Panc1 (cell line): ENCODE results near the gene IGFBP4. TPM values are rescaled to one million over a fixed set of nuclear protein-coding genes. Genes with fewer than 3 reads are reported as not detected.

Experiments used
- ATAC-seq: fragments of 200-7000 bp; cut with Tn5 transposase; 2 replicates; pipeline ENCODE4 v1.9.1; 2020; ENCODE audit warnings: mild to moderate bottlenecking, moderate library complexity
- BruUV-seq: library from RNA; stranded (reverse); fragments of 400-500 nt; replicated peaks from 2 replicates; lab custom pipeline; 2021; lab: Mats Ljungman, UMichigan
- CTCF ChIA-PET: fragments of 300-600 bp; sonication (Branson Sonifier 250); formaldehyde crosslinking; loops from one replicate; lab custom pipeline; 2022; ENCODE audit warnings: antibody characterized with exemption; lab: Charles Lee
- POLR2A ChIA-PET: fragments of 300-600 bp; sonication (Branson Sonifier 250); formaldehyde crosslinking; loops from one replicate; lab custom pipeline; 2022; ENCODE audit warnings: antibody characterized with exemption; lab: Charles Lee
- DNase-seq: peaks from one replicate; pipeline ENCODE4 v3.0.0-alpha.2; 2010; ENCODE audit warnings: low read depth, low spot score
- H3K27ac ChIP-seq: 2 replicates; pipeline ENCODE4 v1.5.1; 2011; ENCODE audit warnings: mild to moderate bottlenecking, low read length, inconsistent platforms
- H3K27me3 ChIP-seq: fragments of 200-500 bp; sonication (Bioruptor generic); 2 replicates; pipeline ENCODE4 v1.6.0; 2014; ENCODE audit warnings: low read length, inconsistent platforms; ENCODE audit not compliant: control insufficient read depth, insufficient read depth
- H3K36me3 ChIP-seq: fragments of 200-500 bp; sonication (Bioruptor generic); 2 replicates; pipeline ENCODE4 v1.5.1; 2014; ENCODE audit warnings: inconsistent platforms, mild to moderate bottlenecking, low read length, moderate library complexity; ENCODE audit not compliant: control insufficient read depth, insufficient read depth
- H3K4me1 ChIP-seq: 2 replicates; pipeline ENCODE4 v1.5.1; 2011; ENCODE audit warnings: inconsistent platforms, mild to moderate bottlenecking, low read length, moderate library complexity; ENCODE audit not compliant: control insufficient read depth, insufficient read depth
- H3K4me3 ChIP-seq, 2 experiments: 2 replicates each; pipeline ENCODE4 v1.5.1; 2011 to 2012; ENCODE audit warnings: low read depth in 2 of 2, low read length in 2 of 2, mild to moderate bottlenecking in 2 of 2, inconsistent platforms in 1 of 2, moderate library complexity in 1 of 2
- H3K9me3 ChIP-seq: fragments of 200-500 bp; sonication (Bioruptor generic); 2 replicates; pipeline ENCODE4 v1.5.1; 2014; ENCODE audit warnings: low read depth, mild to moderate bottlenecking, inconsistent platforms, low read length, moderate library complexity; ENCODE audit not compliant: control insufficient read depth, insufficient read depth
- CTCF ChIP-seq: fragments of 450-650 bp; IDR thresholded peaks from 2 replicates; pipeline ENCODE4 v1.5.1; 2017; ENCODE audit warnings: mild to moderate bottlenecking
- POLR2AphosphoS5 ChIP-seq: IDR thresholded peaks from 2 replicates; pipeline ENCODE4 v1.6.1; 2012; ENCODE audit warnings: mild to moderate bottlenecking, low read depth, low read length, moderate library complexity
- REST ChIP-seq, 2 experiments: IDR thresholded peaks; 2 replicates each; pipeline ENCODE4 v1.6.1; 2011 to 2012; ENCODE audit warnings: low read depth in 2 of 2, control low read depth in 1 of 2, low read length in 1 of 2, mild to moderate bottlenecking in 1 of 2, moderate library complexity in 1 of 2; ENCODE audit not compliant: insufficient read depth in 1 of 2
- SIN3A ChIP-seq: IDR thresholded peaks from 2 replicates; pipeline ENCODE4 v1.6.1; 2012; ENCODE audit warnings: low read depth, mild to moderate bottlenecking, low read length, moderate library complexity, borderline replicate concordance; ENCODE audit not compliant: insufficient read depth
- TCF7L2 ChIP-seq: IDR thresholded peaks from 2 replicates; pipeline ENCODE4 v1.6.1; 2011; ENCODE audit warnings: mild to moderate bottlenecking, low read depth, low read length, inconsistent platforms
- in situ Hi-C: cut with HindIII; loops from 2 replicates; pipeline ENCODE4 v1.10.0; 2016; ENCODE audit warnings: low sequenced_read_pairs, low pct_unique_long_range_greater_than_20kb
- intact Hi-C: fragments of 100-400 bp; cut with micrococcal nuclease; formaldehyde crosslinking; loops from one replicate; pipeline ENCODE4 v1.10.0; 2022; ENCODE audit not compliant: unreplicated experiment
- total RNA-seq: library from RNA; stranded (reverse); gene quantifications from one replicate; pipeline ENCODE4 v1.2.1, GENCODE V29; 2021; ENCODE audit not compliant: unreplicated experiment

IGFBP4 gene
- total RNA-seq, 1 experiment from 2014 or later: 27.1 TPM

- no peak for TF ChIP-seq REST (IDR thresholded peaks at IDR 0.05; ENCODE audit: insufficient read depth in 1 of 2, low read depth in 2 of 2, low read length in 1 of 2)
- TF ChIP-seq POLR2AphosphoS5: no peak
- no peak for TF ChIP-seq TCF7L2
- no peak for TF ChIP-seq CTCF
- TF ChIP-seq SIN3A: no peak
- DNase-seq (no peak), ATAC-seq (no peak)
- Histone ChIP-seq H3K4me1 (peaks cover 3% of the 10 kb centered on the region; the same call in 1 of the 2 replicates), H3K4me3 (no peak overlapping the region), H3K36me3 (no peaks in the 10 kb centered on the region), H3K27me3 (no peaks in the 10 kb centered on the region), H3K27ac (no peak overlapping the region), H3K9me3 (no peaks in the 10 kb centered on the region)
- ChIA-PET POLR2A (no interaction called here), CTCF (interaction anchor here (0.6 kb wide), 1 partner anchor 397 kb away, joined by 4 read pairs; no protein-coding TSS in a partner anchor)
- in situ Hi-C loops: no loop called here
- BruUV-seq: no TSS peak
- intact Hi-C loops: no loop called here
Measured at GRCh38 chr17:40462343-40463121, 19.3 kb downstream of the IGFBP4 start.

GRCh38 chr17:40463122-40463550 is 19.9 kb downstream of the IGFBP4 start:
- POLR2A ChIA-PET: no interaction called here
- DNase-seq (no peak), ATAC-seq (no peak)
- intact Hi-C loops: no loop called here
- no TSS peak for BruUV-seq
- TF ChIP-seq REST (IDR thresholded peaks at IDR 0.05; ENCODE audit: insufficient read depth in 1 of 2, low read depth in 2 of 2, low read length in 1 of 2) (no peak), CTCF (no peak), POLR2AphosphoS5 (no peak), SIN3A (no peak), TCF7L2 (no peak)
- Histone ChIP-seq H3K36me3 (no peaks in the 10 kb centered on the region), H3K4me1 (peaks cover 1% of the 10 kb centered on the region; the same call in 1 of the 2 replicates), H3K27me3 (no peaks in the 10 kb centered on the region), H3K4me3 (no peak overlapping the region), H3K9me3 (no peaks in the 10 kb centered on the region), H3K27ac (no peak overlapping the region)
- in situ Hi-C loops: no loop called here
- CTCF ChIA-PET: interaction anchor here (0.6 kb wide), 1 partner anchor 398 kb away, joined by 4 read pairs; no protein-coding TSS in a partner anchor
